ENCODE data around the gene PIK3R2. TPM values are rescaled to one million over a fixed set of nuclear protein-coding genes. Genes with fewer than 3 reads are reported as not detected.

PIK3R2 gene
- total RNA-seq, 1 experiment from 2014 or later, result 42.8 TPM

DNA sequence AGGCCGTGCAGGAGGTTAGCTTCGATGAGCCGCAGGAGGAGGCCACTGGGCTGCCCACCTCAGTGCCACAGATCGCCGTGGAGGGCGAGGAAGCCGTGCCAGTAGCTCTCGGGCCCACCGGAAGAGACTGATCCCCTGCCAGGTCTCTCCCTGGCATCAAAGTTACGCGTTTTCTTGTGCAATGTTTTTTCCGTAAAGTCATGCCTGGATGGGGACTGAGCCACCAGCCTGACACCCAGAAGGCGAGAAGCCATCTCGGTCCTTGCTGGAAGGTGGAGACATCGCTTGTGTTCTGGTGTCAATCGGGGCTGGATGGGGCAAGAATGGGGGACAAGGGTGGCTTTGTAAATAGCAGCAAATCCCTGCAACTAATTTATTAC, 3.4 kb upstream of the PIK3R2 start:
- Mint-ChIP-seq H3K27me3 (ENCODE audit: low read depth) (no peaks in the 10 kb centered on the region; the same call in 1 of the 2 replicates), H3K36me3 (ENCODE audit: insufficient read depth in 1 of 3, low read depth in 3 of 3) (peaks cover 19 to 26% (median 24%) of the 10 kb centered on the region in 3 experiments; a peak in 6 of 7 replicates), H3K4me3 (no peak overlapping the region), H3K27ac (no peak overlapping the region), H3K4me1 (peaks cover 10 to 21% of the 10 kb centered on the region in 2 experiments), H3K9me3 (no peaks in the 10 kb centered on the region)
- H4K5ac ChIP-seq (ENCODE audit: insufficient read length, low read depth, low read length), result no peak overlapping the region
- H3K4ac ChIP-seq (ENCODE audit: low read depth, low read length), result no peak overlapping the region
- H3K27me3 ChIP-seq (ENCODE audit: insufficient read depth, low read length), result no peaks in the 10 kb centered on the region
- no peaks in the 10 kb centered on the region for H3K9me3 ChIP-seq (ENCODE audit: control insufficient read depth, low read depth, low read length)
- peaks cover 8% of the 10 kb centered on the region for H3K23me2 ChIP-seq (ENCODE audit: insufficient read length, low read depth, low read length, poor library complexity, severe bottlenecking)
- no peak overlapping the region for H3K4me2 ChIP-seq (ENCODE audit: insufficient read depth, insufficient read length, low read length)
- H3K14ac ChIP-seq (ENCODE audit: insufficient read depth, low read length), result no peak overlapping the region
- no peak overlapping the region for H3K18ac ChIP-seq (ENCODE audit: insufficient read length, low read depth, low read length)
- H2AK5ac ChIP-seq (ENCODE audit: insufficient read length, low read length), result no peak overlapping the region
- no peak overlapping the region for H3K23ac ChIP-seq (ENCODE audit: insufficient read length, low read depth, low read length)
- no peaks in the 10 kb centered on the region for H3K79me1 ChIP-seq (ENCODE audit: insufficient read depth, low read depth, low read length, poor library complexity, severe bottlenecking)
- no peak overlapping the region for H3K9ac ChIP-seq (ENCODE audit: extremely low read depth, insufficient read length, low read length)
- H4K91ac ChIP-seq (ENCODE audit: insufficient read length, low read depth, low read length), result no peak overlapping the region
- H2BK5ac ChIP-seq (ENCODE audit: insufficient read length, low read length), result no peak overlapping the region
- H2BK12ac ChIP-seq (ENCODE audit: insufficient read length, low read depth, low read length), result no peak overlapping the region
- H4K20me1 ChIP-seq (ENCODE audit: control insufficient read depth, insufficient read depth, insufficient read length), result no peaks in the 10 kb centered on the region
- no peak for TF ChIP-seq CTCF (conservative IDR thresholded peaks at IDR 0.05)
- H2BK120ac ChIP-seq (ENCODE audit: low read depth, low read length, poor library complexity, severe bottlenecking), result no peak overlapping the region
- no CpG with 5 or more reads among the region's 16 CpGs for WGBS (ENCODE audit: extremely low coverage, insufficient read length, low lambda C conversion rate)
- no peak overlapping the region for H3K56ac ChIP-seq (ENCODE audit: insufficient read length, low read depth, low read length)
- no peak overlapping the region for H2BK15ac ChIP-seq (ENCODE audit: low read depth, low read length)
- no peak overlapping the region for H3T11ph ChIP-seq (ENCODE audit: low read length)
- H2AFZ ChIP-seq (ENCODE audit: low read length), result no peak overlapping the region
- no peak overlapping the region for H2BK20ac ChIP-seq (ENCODE audit: low read depth, low read length, poor library complexity, severe bottlenecking)
- H3K79me2 ChIP-seq (ENCODE audit: insufficient read depth, low read length), result no peaks in the 10 kb centered on the region
- DNase-seq, result no peak
- H3K27ac ChIP-seq (ENCODE audit: insufficient read length, low read depth, low read length), result no peak overlapping the region
- no peak overlapping the region for H4K8ac ChIP-seq (replicated peaks; ENCODE audit: insufficient read length, low read depth, low read length)
- no peaks in the 10 kb centered on the region for H3K4me1 ChIP-seq (ENCODE audit: insufficient read depth, low read length)

Data from H9 (cell line).